Measurements from ENCODE around the gene OR2A25.

DNA sequence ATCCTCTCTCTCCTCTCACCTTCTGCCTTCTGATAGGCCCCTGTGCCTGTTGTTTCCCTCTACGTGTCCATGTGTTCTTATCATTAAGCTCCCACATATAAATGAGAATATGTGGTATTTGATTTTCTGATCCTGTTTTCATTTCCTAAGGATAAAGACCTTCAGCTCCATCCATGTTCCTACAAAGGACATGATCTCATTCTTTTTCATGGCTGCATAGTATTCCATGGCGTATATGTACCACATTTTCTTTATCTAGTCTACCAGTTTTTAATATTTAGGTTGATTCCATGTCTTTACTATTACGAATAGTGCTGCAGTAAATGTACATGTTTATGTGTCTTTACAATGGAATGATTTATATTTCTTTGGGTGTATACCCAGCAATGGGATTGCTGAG, 21.1 kb downstream of the OR2A25 start:
- no peak for TF ChIP-seq POLR2A (IDR thresholded peaks at IDR 0.05)
- TF ChIP-seq, protein P1, sequence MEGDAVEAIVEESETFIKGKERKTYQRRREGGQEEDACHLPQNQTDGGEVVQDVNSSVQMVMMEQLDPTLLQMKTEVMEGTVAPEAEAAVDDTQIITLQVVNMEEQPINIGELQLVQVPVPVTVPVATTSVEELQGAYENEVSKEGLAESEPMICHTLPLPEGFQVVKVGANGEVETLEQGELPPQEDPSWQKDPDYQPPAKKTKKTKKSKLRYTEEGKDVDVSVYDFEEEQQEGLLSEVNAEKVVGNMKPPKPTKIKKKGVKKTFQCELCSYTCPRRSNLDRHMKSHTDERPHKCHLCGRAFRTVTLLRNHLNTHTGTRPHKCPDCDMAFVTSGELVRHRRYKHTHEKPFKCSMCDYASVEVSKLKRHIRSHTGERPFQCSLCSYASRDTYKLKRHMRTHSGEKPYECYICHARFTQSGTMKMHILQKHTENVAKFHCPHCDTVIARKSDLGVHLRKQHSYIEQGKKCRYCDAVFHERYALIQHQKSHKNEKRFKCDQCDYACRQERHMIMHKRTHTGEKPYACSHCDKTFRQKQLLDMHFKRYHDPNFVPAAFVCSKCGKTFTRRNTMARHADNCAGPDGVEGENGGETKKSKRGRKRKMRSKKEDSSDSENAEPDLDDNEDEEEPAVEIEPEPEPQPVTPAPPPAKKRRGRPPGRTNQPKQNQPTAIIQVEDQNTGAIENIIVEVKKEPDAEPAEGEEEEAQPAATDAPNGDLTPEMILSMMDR (IDR thresholded peaks at IDR 0.05) = no peak

All from right lobe of liver (tissue), 4 donors.